WI38 (cell line): ENCODE results near the gene ANO6.

ENCODE experiments used
- H3K4me3 ChIP-seq: 2 replicates; pipeline ENCODE4 v1.5.1; 2011; ENCODE audit warnings: low read depth, mild to moderate bottlenecking, control low read depth, low read length
- TF ChIP-seq, protein P1 (sequence below): IDR thresholded peaks from 2 replicates; pipeline ENCODE4 v1.5.1; 2012; ENCODE audit warnings: low read depth, mild to moderate bottlenecking, control low read depth, low read length

ANO6 gene

DNA sequence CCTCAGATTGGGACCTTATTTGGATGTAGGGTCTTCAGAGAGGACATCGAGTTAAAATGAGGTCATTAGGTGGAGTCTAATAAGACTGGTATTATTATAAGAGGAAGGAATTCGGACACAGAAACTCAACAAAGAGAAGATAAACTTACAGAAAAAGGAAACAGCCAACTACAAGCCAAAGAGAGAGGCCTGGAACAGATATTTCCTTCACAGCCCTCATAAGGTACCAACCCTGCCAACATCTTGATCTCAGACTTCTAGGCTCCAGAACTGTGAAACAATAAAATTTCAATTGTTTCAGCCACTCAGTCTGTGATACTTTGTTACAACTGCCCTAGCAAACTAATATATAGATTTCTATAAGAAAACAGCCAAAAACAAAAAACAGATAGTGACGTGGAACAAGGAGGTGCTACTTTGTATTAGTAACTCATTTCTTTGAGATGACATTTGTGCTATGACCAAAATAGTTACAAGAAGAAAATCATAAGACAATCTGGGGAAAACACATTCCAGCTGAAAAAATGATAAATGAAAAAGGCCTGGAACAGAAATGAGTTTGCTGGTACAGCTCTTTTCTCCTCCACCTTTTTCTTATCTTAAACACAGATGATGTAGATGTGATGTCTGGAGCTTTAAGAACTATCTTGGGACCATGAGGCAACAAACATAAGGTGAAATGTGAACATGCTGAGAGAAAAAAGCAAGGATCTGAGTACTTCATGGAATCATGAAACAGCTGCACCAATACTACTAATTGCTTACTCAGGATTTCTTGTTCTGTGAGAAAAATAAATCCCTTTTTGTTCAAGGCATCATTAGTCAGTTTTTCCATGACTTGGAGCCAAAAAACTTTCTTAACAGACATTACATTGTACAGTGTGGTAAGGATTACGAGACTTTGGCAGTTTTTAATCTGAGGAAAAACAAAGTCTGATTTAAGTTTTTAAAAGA lies 243.2 kb downstream of the ANO6 start:
- TF ChIP-seq, protein P1, sequence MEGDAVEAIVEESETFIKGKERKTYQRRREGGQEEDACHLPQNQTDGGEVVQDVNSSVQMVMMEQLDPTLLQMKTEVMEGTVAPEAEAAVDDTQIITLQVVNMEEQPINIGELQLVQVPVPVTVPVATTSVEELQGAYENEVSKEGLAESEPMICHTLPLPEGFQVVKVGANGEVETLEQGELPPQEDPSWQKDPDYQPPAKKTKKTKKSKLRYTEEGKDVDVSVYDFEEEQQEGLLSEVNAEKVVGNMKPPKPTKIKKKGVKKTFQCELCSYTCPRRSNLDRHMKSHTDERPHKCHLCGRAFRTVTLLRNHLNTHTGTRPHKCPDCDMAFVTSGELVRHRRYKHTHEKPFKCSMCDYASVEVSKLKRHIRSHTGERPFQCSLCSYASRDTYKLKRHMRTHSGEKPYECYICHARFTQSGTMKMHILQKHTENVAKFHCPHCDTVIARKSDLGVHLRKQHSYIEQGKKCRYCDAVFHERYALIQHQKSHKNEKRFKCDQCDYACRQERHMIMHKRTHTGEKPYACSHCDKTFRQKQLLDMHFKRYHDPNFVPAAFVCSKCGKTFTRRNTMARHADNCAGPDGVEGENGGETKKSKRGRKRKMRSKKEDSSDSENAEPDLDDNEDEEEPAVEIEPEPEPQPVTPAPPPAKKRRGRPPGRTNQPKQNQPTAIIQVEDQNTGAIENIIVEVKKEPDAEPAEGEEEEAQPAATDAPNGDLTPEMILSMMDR = no peak
- H3K4me3 ChIP-seq = no peak overlapping the region

DNA sequence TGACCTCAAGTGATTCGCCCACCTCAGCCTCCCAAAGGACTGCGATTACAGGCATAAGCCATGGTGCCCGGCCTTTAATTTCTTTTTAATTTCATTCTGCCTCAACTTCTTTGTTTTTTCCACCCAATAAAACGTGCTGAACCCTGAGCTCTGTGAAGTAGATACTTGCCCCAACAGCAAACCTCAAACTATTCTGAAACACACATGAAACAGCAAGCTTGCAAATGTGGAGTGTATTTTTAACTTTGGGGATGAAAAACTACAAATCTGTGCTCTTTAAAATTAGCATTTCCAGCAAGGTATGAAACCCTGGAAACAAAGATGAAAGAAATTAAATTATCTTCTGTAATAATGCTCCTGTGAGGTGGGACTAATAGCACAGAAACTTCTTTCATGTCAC lies 246.6 kb downstream of the ANO6 start:
- H3K4me3 ChIP-seq = no peak overlapping the region
- TF ChIP-seq, protein P1 = no peak

DNA sequence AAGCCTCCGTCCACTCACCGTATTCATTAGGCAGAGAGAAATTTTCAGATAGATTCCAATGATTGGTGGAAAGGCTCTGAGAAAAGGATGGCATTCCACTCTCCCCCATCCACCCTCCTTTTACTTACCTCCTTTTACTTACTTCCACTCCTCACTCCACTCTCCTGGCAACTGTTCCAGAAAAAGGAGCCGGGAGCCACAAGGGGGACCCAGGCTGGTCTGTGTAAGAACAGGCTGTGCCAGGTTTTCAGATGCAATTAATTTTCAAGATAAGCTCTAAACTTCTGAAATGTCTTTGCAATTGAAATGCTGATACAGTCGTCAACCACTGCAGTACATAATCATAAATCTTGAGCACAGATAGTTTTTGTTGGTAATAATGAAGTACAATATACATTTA lies 248.8 kb downstream of the ANO6 start:
- TF ChIP-seq, protein P1 = no peak
- no peak overlapping the region for H3K4me3 ChIP-seq

DNA sequence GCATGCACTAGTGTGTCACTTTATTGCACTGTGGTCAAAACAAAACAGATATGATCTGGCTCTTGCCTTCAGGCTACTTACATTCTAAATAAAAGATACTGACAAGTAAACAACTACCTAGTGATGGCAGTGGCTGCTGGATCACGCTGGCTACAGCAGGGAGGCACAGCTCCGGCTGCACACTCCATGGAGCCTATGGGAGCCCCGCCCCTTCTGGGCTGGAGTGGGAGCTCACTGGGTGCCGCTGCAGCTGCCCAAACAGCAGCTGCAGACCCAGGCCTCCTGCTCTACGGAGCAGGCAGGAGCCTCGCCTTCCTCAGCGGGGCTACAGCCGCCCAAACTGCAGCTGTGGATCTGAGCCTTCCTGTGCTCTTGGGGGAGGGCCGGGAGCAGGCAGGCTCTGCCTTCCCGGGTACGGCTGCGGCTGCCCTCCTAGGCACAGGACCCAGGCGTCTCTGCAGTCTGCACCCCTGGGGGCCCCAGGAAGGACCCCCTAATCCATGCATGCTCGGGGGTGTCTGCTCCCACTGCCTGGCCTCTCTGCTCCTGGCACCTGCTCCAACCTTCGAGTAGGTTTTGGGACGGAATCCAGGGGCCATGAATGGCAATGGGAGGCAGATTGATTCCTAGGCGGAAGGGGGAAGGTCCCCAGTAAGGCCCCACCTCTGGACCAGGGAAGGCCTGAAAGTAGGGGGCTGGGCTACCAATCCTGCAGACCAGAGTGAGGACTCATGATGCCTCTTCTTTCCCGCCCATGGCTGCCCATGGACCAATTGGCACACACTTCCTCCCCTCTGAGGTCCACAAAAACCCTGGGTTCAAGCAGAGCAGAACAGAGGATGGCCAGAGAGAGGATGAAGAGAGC lies 253.1 kb downstream of the ANO6 start:
- no peak overlapping the region for H3K4me3 ChIP-seq
- TF ChIP-seq, protein P1 = no peak

DNA sequence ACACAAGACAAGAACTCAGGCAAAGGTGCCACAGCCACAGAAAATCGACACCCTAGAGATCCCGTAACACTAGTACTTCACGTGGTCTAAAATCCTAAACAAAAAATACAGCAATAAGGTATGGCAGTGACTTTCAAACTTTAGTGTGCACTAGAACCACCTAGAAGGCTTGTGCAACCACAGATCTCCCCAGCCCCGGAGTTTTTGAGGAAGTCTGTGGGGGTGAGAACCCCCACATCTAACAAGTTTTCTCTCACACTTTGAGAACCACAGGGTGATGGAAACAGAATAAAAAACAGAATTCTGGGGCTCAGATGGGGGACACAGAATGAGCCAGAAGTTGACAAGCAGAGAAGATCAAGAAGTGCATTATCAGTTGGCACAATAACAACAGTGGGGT lies 254.0 kb downstream of the ANO6 start:
- H3K4me3 ChIP-seq = no peak overlapping the region
- TF ChIP-seq, protein P1 = no peak

DNA sequence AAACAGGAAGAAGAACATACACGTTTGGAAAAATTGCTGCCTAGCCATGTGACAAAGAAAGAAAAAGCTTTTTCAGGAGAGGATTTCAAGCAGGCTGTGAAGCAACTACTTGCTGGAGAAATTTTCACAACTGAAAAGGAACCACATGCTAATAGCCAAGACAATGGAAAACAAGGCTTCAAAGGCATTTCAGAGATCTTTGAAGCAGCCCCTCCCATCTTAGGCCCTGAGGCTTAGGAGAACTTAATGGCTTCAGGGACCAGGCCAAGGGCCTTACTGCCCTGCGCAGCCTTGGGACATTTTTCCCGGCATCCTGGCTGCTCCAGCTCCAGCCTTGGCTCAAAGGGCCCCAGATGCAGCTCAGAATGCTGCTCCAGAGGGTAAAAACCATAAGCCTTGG lies 257.7 kb downstream of the ANO6 start:
- TF ChIP-seq, protein P1 = no peak
- no peak overlapping the region for H3K4me3 ChIP-seq
